ENCODE data around the gene RBMXL3. TPM values are rescaled to one million over a fixed set of nuclear protein-coding genes. Genes with fewer than 3 reads are reported as not detected.

RBMXL3 gene
- total and polyA plus RNA-seq, 2 of the 13 experiments (the other 11 are each of a cell fraction or from before 2014, with no cell fraction given): not detected

DNA sequence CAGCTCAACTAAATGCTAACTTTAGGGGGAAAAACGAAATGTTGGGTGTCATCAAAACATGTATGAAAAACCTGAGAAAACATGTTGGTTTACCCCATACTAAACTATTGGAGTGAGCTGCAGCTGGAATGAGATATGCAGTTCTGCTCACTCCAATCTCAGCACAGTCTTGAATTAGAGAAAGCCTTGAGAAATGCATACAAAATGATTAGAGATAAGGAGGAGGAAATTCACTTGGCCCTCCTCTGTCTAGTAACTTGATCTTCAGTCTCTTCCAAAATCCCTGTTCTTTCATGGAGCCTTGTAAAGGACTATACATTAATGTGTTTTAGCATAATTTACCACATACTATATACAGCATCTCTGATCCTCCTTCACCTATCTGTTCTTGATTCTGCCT lies 47.8 kb downstream of the RBMXL3 start:
- FAIRE-seq: no peak
- H4K20me1 ChIP-seq (ENCODE audit: insufficient read depth, low read length): no peaks in the 10 kb centered on the region

More for the DNA sequence above, 47.8 kb downstream of the RBMXL3 start:
- H3K79me2 ChIP-seq (ENCODE audit: insufficient read depth, low read length): no peaks in the 10 kb centered on the region
- ATAC-seq (no peak), DNase-seq (ENCODE audit: low spot score) (no peak)
- no peak overlapping the region for H3K4me3 ChIP-seq (replicated peaks in 1 of 3; ENCODE audit: insufficient read depth in 1 of 3, low read depth in 2 of 3, low read length in 3 of 3)
- H2AFZ ChIP-seq (ENCODE audit: low read length): no peak overlapping the region
- no peaks in the 10 kb centered on the region for H3K9me3 ChIP-seq (ENCODE audit: low read length)
- ChIA-PET POLR2A (no interaction called here), CTCF (ENCODE audit: low intra/inter-chr PET ratio, low total read pairs) (no interaction called here)
- H3K36me3 ChIP-seq (replicated peaks in 1 of 2; ENCODE audit: control insufficient read depth in 1 of 2, insufficient read depth in 2 of 2, low read length in 2 of 2): no peaks in the 10 kb centered on the region
- WGBS (ENCODE audit: low lambda C conversion rate): 6% methylated on average over 1 of the region's 1 CpG
- in situ Hi-C loops (cut with HindIII; ENCODE audit: extremely low pct_ligation_motif_present, low pct_unique_long_range_greater_than_20kb) (no loop called here), intact Hi-C loops (cut with micrococcal nuclease; ENCODE audit: unreplicated experiment) (no loop called here)
- no peaks in the 10 kb centered on the region for H3K4me1 ChIP-seq (ENCODE audit: insufficient read depth, low read length)
- peaks cover 1 to 10% of the 10 kb centered on the region in 2 experiments; a peak in 2 of 5 replicates for H3K27me3 ChIP-seq (ENCODE audit: control insufficient read depth in 1 of 2, insufficient read depth in 2 of 2, low read length in 2 of 2)
- H3K9ac ChIP-seq (ENCODE audit: insufficient read depth, low read depth, low read length): no peak overlapping the region
- TF ChIP-seq EED (CRISPR knock-in tag; IDR thresholded peaks at IDR 0.05) (no peak), ZFP36L2 (CRISPR knock-in tag; IDR thresholded peaks at IDR 0.05) (no peak), ZNF337 (CRISPR knock-in tag; IDR thresholded peaks at IDR 0.05; ENCODE audit: borderline replicate concordance, low read depth) (no peak), HNRNPK (IDR thresholded peaks at IDR 0.05; ENCODE audit: low read depth, low read length, poor library complexity, severe bottlenecking) (no peak), HNRNPH1 (optimal IDR thresholded peaks at IDR 0.05; ENCODE audit: low read depth, low read length) (no peak), SP140L (CRISPR knock-in tag; IDR thresholded peaks at IDR 0.05; ENCODE audit: borderline replicate concordance) (no peak), ZNF772 (CRISPR knock-in tag; IDR thresholded peaks at IDR 0.05) (no peak), ZC3H13 (CRISPR knock-in tag; IDR thresholded peaks at IDR 0.05) (no peak), ZKSCAN5 (CRISPR knock-in tag; IDR thresholded peaks at IDR 0.05) (no peak), HIVEP1 (CRISPR knock-in tag; IDR thresholded peaks at IDR 0.05) (no peak), GABPA (IDR thresholded peaks at IDR 0.05; ENCODE audit: low read depth, low read length) (no peak), GABPA (CRISPR knock-in tag; IDR thresholded peaks at IDR 0.05; ENCODE audit: low read depth) (no peak), ZNF790 (CRISPR knock-in tag; IDR thresholded peaks at IDR 0.05; ENCODE audit: borderline replicate concordance) (no peak), ONECUT2 (CRISPR knock-in tag; IDR thresholded peaks at IDR 0.05) (no peak)
- TF ChIP-seq, protein P1, sequence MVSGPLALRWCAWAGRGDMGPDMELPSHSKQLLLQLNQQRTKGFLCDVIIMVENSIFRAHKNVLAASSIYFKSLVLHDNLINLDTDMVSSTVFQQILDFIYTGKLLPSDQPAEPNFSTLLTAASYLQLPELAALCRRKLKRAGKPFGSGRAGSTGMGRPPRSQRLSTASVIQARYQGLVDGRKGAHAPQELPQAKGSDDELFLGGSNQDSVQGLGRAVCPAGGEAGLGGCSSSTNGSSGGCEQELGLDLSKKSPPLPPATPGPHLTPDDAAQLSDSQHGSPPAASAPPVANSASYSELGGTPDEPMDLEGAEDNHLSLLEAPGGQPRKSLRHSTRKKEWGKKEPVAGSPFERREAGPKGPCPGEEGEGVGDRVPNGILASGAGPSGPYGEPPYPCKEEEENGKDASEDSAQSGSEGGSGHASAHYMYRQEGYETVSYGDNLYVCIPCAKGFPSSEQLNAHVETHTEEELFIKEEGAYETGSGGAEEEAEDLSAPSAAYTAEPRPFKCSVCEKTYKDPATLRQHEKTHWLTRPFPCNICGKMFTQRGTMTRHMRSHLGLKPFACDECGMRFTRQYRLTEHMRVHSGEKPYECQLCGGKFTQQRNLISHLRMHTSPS (CRISPR knock-in tag; IDR thresholded peaks at IDR 0.05; ENCODE audit: low read depth): no peak
- TF ChIP-seq, protein P2, sequence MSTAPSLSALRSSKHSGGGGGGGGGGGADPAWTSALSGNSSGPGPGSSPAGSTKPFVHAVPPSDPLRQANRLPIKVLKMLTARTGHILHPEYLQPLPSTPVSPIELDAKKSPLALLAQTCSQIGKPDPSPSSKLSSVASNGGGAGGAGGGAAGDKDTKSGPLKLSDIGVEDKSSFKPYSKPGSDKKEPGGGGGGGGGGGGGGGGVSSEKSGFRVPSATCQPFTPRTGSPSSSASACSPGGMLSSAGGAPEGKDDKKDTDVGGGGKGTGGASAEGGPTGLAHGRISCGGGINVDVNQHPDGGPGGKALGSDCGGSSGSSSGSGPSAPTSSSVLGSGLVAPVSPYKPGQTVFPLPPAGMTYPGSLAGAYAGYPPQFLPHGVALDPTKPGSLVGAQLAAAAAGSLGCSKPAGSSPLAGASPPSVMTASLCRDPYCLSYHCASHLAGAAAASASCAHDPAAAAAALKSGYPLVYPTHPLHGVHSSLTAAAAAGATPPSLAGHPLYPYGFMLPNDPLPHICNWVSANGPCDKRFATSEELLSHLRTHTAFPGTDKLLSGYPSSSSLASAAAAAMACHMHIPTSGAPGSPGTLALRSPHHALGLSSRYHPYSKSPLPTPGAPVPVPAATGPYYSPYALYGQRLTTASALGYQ (CRISPR knock-in tag; IDR thresholded peaks at IDR 0.05): no peak
- TF ChIP-seq, protein P3, sequence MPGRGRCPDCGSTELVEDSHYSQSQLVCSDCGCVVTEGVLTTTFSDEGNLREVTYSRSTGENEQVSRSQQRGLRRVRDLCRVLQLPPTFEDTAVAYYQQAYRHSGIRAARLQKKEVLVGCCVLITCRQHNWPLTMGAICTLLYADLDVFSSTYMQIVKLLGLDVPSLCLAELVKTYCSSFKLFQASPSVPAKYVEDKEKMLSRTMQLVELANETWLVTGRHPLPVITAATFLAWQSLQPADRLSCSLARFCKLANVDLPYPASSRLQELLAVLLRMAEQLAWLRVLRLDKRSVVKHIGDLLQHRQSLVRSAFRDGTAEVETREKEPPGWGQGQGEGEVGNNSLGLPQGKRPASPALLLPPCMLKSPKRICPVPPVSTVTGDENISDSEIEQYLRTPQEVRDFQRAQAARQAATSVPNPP (CRISPR knock-in tag; IDR thresholded peaks at IDR 0.05): no peak
- no peak overlapping the region for H3K27ac ChIP-seq (ENCODE audit: extremely low read length, insufficient read depth, low read length)
- no TSS peak for BruUV-seq (replicated peaks)
- H3K4me2 ChIP-seq (ENCODE audit: low read depth, low read length): no peak overlapping the region

Measured in HepG2 (cell line).